ENCODE data around the gene KCNQ5. TPM values are rescaled to one million over a fixed set of nuclear protein-coding genes. Genes with fewer than 3 reads are reported as not detected.

Gene KCNQ5
- total RNA-seq, 4 donors from 2014 or later, result 0.30 to 0.57 (median 0.42) TPM; not detected in 1

GRCh38 chr6:73200735-73201134 is 578.9 kb downstream of the KCNQ5 start:
- WGBS, result 80% methylated on average over 4 of the region's 4 CpGs
- H3K4me1 ChIP-seq, result no peaks in the 10 kb centered on the region
- no peaks in the 10 kb centered on the region for H3K36me3 ChIP-seq

GRCh38 chr6:73203098-73203497 is 581.2 kb downstream of the KCNQ5 start:
- H3K27ac ChIP-seq, result no peak overlapping the region
- TF ChIP-seq EP300 (IDR thresholded peaks at IDR 0.05) (no peak), POLR2AphosphoS5 (IDR thresholded peaks at IDR 0.05) (no peak), POLR2A (IDR thresholded peaks at IDR 0.05) (no peak), CTCF (IDR thresholded peaks at IDR 0.05) (no peak)
- H3K36me3 ChIP-seq, result no peaks in the 10 kb centered on the region
- no peaks in the 10 kb centered on the region for H3K27me3 ChIP-seq
- H3K4me3 ChIP-seq, result no peak overlapping the region
- DNase-seq (ENCODE audit: low spot score in 2 of 2), result no peak
- no peaks in the 10 kb centered on the region for H3K9me3 ChIP-seq
- 89% methylated on average over 1 of the region's 1 CpG for WGBS
- no peaks in the 10 kb centered on the region for H3K4me1 ChIP-seq

More at GRCh38 chr6:73200735-73201134, 578.9 kb downstream of the KCNQ5 start:
- Histone ChIP-seq H3K27me3 (no peaks in the 10 kb centered on the region), H3K4me3 (no peak overlapping the region), H3K27ac (no peak overlapping the region), H3K9me3 (no peaks in the 10 kb centered on the region)
- no peak for TF ChIP-seq POLR2AphosphoS5 (IDR thresholded peaks at IDR 0.05)
- TF ChIP-seq POLR2A (IDR thresholded peaks at IDR 0.05), result no peak
- TF ChIP-seq EP300 (IDR thresholded peaks at IDR 0.05), result no peak
- no peak for DNase-seq (ENCODE audit: low spot score in 2 of 2)

GRCh38 chr6:73204252-73204651 is 582.4 kb downstream of the KCNQ5 start:
- no peak overlapping the region for H3K4me3 ChIP-seq
- TF ChIP-seq EP300 (IDR thresholded peaks at IDR 0.05), result no peak
- no peak for TF ChIP-seq POLR2AphosphoS5 (IDR thresholded peaks at IDR 0.05)
- no peak for TF ChIP-seq CTCF (IDR thresholded peaks at IDR 0.05)
- TF ChIP-seq POLR2A (IDR thresholded peaks at IDR 0.05), result no peak
- H3K27ac ChIP-seq, result no peak overlapping the region
- no peaks in the 10 kb centered on the region for H3K9me3 ChIP-seq
- 75% methylated on average over 4 of the region's 4 CpGs for WGBS
- no peak for DNase-seq (ENCODE audit: low spot score in 2 of 2)
- no peaks in the 10 kb centered on the region for H3K4me1 ChIP-seq
- H3K27me3 ChIP-seq, result no peaks in the 10 kb centered on the region
- no peaks in the 10 kb centered on the region for H3K36me3 ChIP-seq

GRCh38 chr6:73207221-73207837 is 585.5 kb downstream of the KCNQ5 start:
- Histone ChIP-seq H3K9me3 (no peaks in the 10 kb centered on the region), H3K36me3 (no peaks in the 10 kb centered on the region), H3K4me1 (no peaks in the 10 kb centered on the region), H3K27ac (no peak overlapping the region), H3K27me3 (no peaks in the 10 kb centered on the region), H3K4me3 (no peak overlapping the region)
- no peak for DNase-seq (ENCODE audit: low spot score in 2 of 2)
- 75% methylated on average over 3 of the region's 3 CpGs for WGBS
- TF ChIP-seq EP300 (IDR thresholded peaks at IDR 0.05), result no peak

- Histone ChIP-seq H3K4me1 (no peaks in the 10 kb centered on the region), H3K27me3 (no peaks in the 10 kb centered on the region), H3K27ac (no peak overlapping the region), H3K36me3 (no peaks in the 10 kb centered on the region), H3K9me3 (no peaks in the 10 kb centered on the region), H3K4me3 (no peak overlapping the region)
- 89% methylated on average over 7 of the region's 9 CpGs for WGBS
- no peak for TF ChIP-seq EP300 (IDR thresholded peaks at IDR 0.05)
- TF ChIP-seq POLR2AphosphoS5 (IDR thresholded peaks at IDR 0.05), result no peak
- no peak for TF ChIP-seq POLR2A (IDR thresholded peaks at IDR 0.05)
- no peak for TF ChIP-seq CTCF (IDR thresholded peaks at IDR 0.05)
- DNase-seq (ENCODE audit: low spot score in 2 of 2), result no peak
Observed at GRCh38 chr6:73209117-73209516, 587.3 kb downstream of the KCNQ5 start.

- no peaks in the 10 kb centered on the region for H3K36me3 ChIP-seq
- no peak overlapping the region for H3K27ac ChIP-seq
- DNase-seq (ENCODE audit: low spot score in 2 of 2), result no peak
- WGBS, result 97% methylated on average over 2 of the region's 2 CpGs
- no peak overlapping the region for H3K4me3 ChIP-seq
- TF ChIP-seq CTCF (IDR thresholded peaks at IDR 0.05) (no peak), POLR2A (IDR thresholded peaks at IDR 0.05) (no peak), POLR2AphosphoS5 (IDR thresholded peaks at IDR 0.05) (no peak), EP300 (IDR thresholded peaks at IDR 0.05) (no peak)
- no peaks in the 10 kb centered on the region for H3K27me3 ChIP-seq
- no peaks in the 10 kb centered on the region for H3K9me3 ChIP-seq
- no peaks in the 10 kb centered on the region for H3K4me1 ChIP-seq
Observed at GRCh38 chr6:73216859-73217258, 595.0 kb downstream of the KCNQ5 start.

Measured in suprapubic skin (tissue), 4 donors.